SK-N-MC (cell line): Measurements from ENCODE around the gene CD36.

Source experiments
- EZH2 ChIP-seq: fragments of 200-600 bp; sonication (generic); IDR thresholded peaks from one replicate; pipeline ENCODE4 v1.6.1; 2017; ENCODE audit warnings: antibody characterized with exemption
- POLR2AphosphoS5 ChIP-seq: IDR thresholded peaks from 2 replicates; pipeline ENCODE4 v1.6.1; 2012; ENCODE audit warnings: mild to moderate bottlenecking, low read depth, low read length, borderline replicate concordance

DNA sequence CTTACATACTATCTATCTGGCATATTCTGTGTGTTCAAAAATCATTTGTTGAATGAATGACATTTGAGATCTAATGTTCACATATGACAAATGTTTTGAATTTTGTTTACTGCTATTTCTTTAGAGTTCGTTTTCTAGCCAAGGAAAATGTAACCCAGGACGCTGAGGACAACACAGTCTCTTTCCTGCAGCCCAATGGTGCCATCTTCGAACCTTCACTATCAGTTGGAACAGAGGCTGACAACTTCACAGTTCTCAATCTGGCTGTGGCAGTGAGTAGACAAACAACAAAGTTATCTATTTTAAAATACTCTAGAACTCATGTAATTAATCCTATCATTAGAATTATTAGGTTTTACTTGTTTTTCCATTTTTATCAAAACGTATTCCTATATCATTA lies 22.5 kb downstream of the CD36 start:
- no peak for TF ChIP-seq POLR2AphosphoS5
- no peak for TF ChIP-seq EZH2
